B cell (primary cell): Measurements from ENCODE around the gene PXN. TPM values are rescaled to one million over a fixed set of nuclear protein-coding genes. Genes with fewer than 3 reads are reported as not detected.

Experiments used
- ATAC-seq: fragments of 200-7000 bp; cut with Tn5 transposase; one replicate; pipeline ENCODE4 v1.10.0; 2021; ENCODE audit warnings: low read depth, mild to moderate bottlenecking, moderate number of reproducible peaks, moderate library complexity
- CTCF ChIA-PET: fragments of 350-600 bp; sonication (Branson Sonifier 250); formaldehyde crosslinking; loops from one replicate; lab custom pipeline; 2021; ENCODE audit warnings: antibody characterized with exemption, inconsistent platforms; lab: Charles Lee
- POLR2A ChIA-PET: fragments of 350-600 bp; sonication (Branson Sonifier 250); formaldehyde crosslinking; loops from one replicate; lab custom pipeline; 2021; ENCODE audit warnings: antibody characterized with exemption; lab: Charles Lee
- DNase-seq: peaks from one replicate; pipeline ENCODE4 v3.0.0; 2013
- H2AFZ ChIP-seq: 2 replicates; pipeline ENCODE4 v1.6.1; 2012; ENCODE audit warnings: mild to moderate bottlenecking, low read depth, low read length; ENCODE audit not compliant: insufficient read depth, poor library complexity, severe bottlenecking
- H3K27ac ChIP-seq, 2 donors: 1 replicate in 1 of 2; 2 replicates in 1 of 2; pipeline ENCODE4 v1.5.1; 2012 to 2013; ENCODE audit warnings: low read length in 2 of 2, mild to moderate bottlenecking in 2 of 2, moderate library complexity in 1 of 2
- H3K27me3 ChIP-seq, 4 experiments: fragments of 200-600 bp in 1 of 4; sonication (generic) in 1 of 4; replicated peaks in 1 of 4; 1 replicate in 2 of 4; 2 replicates in 2 of 4; pipeline versions ENCODE4 v1.6.1 to v1.7.0; 2013 to 2016; ENCODE audit warnings: low read length in 3 of 4, mild to moderate bottlenecking in 2 of 4, mixed read lengths in 1 of 4, moderate library complexity in 1 of 4; ENCODE audit not compliant: insufficient read depth in 4 of 4, control insufficient read depth in 3 of 4; ENCODE audit errors: control extremely low read depth in 1 of 4
- H3K36me3 ChIP-seq, 2 experiments: replicated peaks in 1 of 2; 1 replicate in 1 of 2; 2 replicates in 1 of 2; pipeline versions ENCODE4 v1.6.1 to v1.7.1; 2013; ENCODE audit warnings: low read length in 1 of 2; ENCODE audit not compliant: insufficient read depth in 2 of 2, control insufficient read depth in 1 of 2; ENCODE audit errors: control extremely low read depth in 1 of 2, extremely low read depth in 1 of 2
- H3K4me1 ChIP-seq, 2 donors: fragments of 200-600 bp in 1 of 2; sonication (generic) in 1 of 2; 1 replicate in 1 of 2; 2 replicates in 1 of 2; pipeline versions ENCODE4 v1.5.1 to v1.6.1; 2013 to 2017; ENCODE audit warnings: low read length in 2 of 2; ENCODE audit not compliant: control insufficient read depth in 2 of 2, insufficient read depth in 2 of 2
- H3K4me2 ChIP-seq: replicated peaks from 2 replicates; pipeline ENCODE3; 2012; ENCODE audit warnings: mild to moderate bottlenecking, low read depth, low read length; ENCODE audit not compliant: poor library complexity, severe bottlenecking
- H3K4me3 ChIP-seq, 5 experiments: fragments of 200-600 bp in 1 of 5; sonication (generic) in 1 of 5; 1 replicate in 3 of 5; 2 replicates in 2 of 5; pipeline versions ENCODE4 v1.5.1 to v1.7.0; 2011 to 2016; ENCODE audit warnings: low read length in 4 of 5, mild to moderate bottlenecking in 4 of 5, low read depth in 2 of 5, control low read depth in 1 of 5, moderate library complexity in 1 of 5; ENCODE audit not compliant: insufficient read depth in 1 of 5; ENCODE audit errors: control extremely low read depth in 1 of 5, extremely low read depth in 1 of 5
- H3K79me2 ChIP-seq: fragments of 200-600 bp; sonication (generic); one replicate; pipeline ENCODE4 v1.6.0; 2016; ENCODE audit warnings: low read length; ENCODE audit not compliant: control insufficient read depth, insufficient read depth
- H3K9ac ChIP-seq: fragments of 200-600 bp; sonication (generic); 2 replicates; pipeline ENCODE4 v1.6.1; 2017; ENCODE audit warnings: mild to moderate bottlenecking, low read length, moderate library complexity
- H3K9me3 ChIP-seq, 3 donors: one replicate each; pipeline versions ENCODE4 v1.6.1 to v1.7.1; 2013; ENCODE audit warnings: low read length in 2 of 3; ENCODE audit not compliant: control insufficient read depth in 2 of 3, insufficient read depth in 1 of 3; ENCODE audit errors: control extremely low read depth in 1 of 3
- H4K20me1 ChIP-seq: 2 replicates; pipeline ENCODE4 v1.6.0; 2012; ENCODE audit warnings: mild to moderate bottlenecking, low read length; ENCODE audit not compliant: insufficient read depth, control insufficient read depth, poor library complexity, severe bottlenecking
- H3K27ac Mint-ChIP-seq: one replicate; pipeline ENCODE4 v1.8.0; 2021; ENCODE audit warnings: mixed read lengths
- H3K27me3 Mint-ChIP-seq: one replicate; pipeline ENCODE4 v1.8.0; 2021; ENCODE audit warnings: mixed read lengths
- H3K4me1 Mint-ChIP-seq: one replicate; pipeline ENCODE4 v1.8.0; 2021; ENCODE audit warnings: mixed read lengths
- H3K4me3 Mint-ChIP-seq: one replicate; pipeline ENCODE4 v1.8.0; 2021; ENCODE audit warnings: mixed read lengths
- H3K9me3 Mint-ChIP-seq: one replicate; pipeline ENCODE4 v1.8.0; 2022; ENCODE audit warnings: mixed read lengths; ENCODE audit not compliant: insufficient read depth
- EZH2 ChIP-seq: IDR thresholded peaks from 2 replicates; pipeline ENCODE4 v1.6.1; 2012; ENCODE audit warnings: borderline replicate concordance, low read depth, mild to moderate bottlenecking, moderate library complexity, low read length; ENCODE audit not compliant: insufficient read depth, poor library complexity, severe bottlenecking
- WGBS: methylation state at CpG from one replicate; pipeline ENCODE4 v1.1.5; 2013; ENCODE audit warnings: missing lambda C conversion rate; ENCODE audit not compliant: insufficient coverage; 5-methylcytosine and 5-hydroxymethylcytosine counted together
- intact Hi-C: fragments of 100-400 bp; cut with micrococcal nuclease; formaldehyde crosslinking; loops from one replicate; pipeline ENCODE4 v1.10.0; 2022
- polyA plus RNA-seq: library from polyadenylated mRNA; depleted of rRNA; stranded (reverse); fragments of >200 nt; gene quantifications from 2 replicates; pipeline ENCODE4 v1.2.3, GENCODE V29; 2012
- total RNA-seq, 2 donors: library from RNA; stranded (reverse); fragments of 120-200 nt in 1 of 2; gene quantifications; 1 replicate in 1 of 2; 2 replicates in 1 of 2; pipeline versions ENCODE4 v1.2.3 to v1.2.4, GENCODE V29; 2013 to 2022
- TF ChIP-seq, protein P1 (sequence below): fragments of 200-600 bp; IDR thresholded peaks from one replicate; pipeline ENCODE4 v1.8.0; 2022; ENCODE audit warnings: antibody characterized with exemption, mild to moderate bottlenecking

The PXN gene
- total and polyA plus RNA-seq, 2 donors (not counting 1 experiment from before 2014, with no cell fraction given) = 2.0 to 3.1 TPM

DNA sequence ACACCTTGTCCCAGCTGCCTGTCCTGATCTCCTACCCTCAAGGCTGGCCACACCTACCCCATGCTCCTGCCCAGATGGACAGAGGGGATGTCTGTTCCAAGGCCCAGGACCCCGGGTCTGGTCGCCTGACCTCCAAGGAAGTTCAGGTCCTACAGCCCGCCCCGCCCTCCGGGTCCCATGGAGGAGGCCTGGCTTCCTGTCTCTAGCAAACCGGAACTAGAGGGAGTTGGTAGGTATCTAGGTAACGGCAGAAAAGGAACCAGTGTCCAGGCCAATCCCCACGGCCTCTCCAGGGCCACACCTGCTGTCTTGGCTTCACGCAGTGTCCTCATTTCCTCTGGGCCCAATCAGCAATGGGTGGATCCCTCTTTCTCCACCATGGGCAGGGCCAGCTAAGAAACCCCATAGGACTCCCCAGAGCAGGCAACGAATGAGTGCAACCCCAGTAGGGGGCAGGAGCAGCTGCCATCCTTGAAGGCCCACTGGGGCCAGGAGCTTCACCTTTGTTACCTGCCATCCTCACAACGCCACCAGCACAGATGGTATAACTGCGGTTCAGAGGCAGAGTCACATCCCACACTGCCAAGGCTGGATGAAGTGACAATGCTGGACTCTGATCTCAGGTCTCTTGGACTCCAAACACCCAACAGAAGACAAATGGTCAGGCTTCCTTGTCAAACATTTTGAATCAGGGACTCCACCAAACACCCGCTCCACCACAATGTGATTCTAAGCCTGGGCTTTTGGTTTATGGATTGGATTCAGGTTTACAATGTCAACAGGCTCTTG is 39.5 kb downstream of the PXN start:
- H3K4me1 Mint-ChIP-seq = peaks cover 29% of the 10 kb centered on the region
- peaks cover 7% of the 10 kb centered on the region for H3K79me2 ChIP-seq
- no peaks in the 10 kb centered on the region for H3K36me3 ChIP-seq
- H3K27ac ChIP-seq = no peak overlapping the region
- DNase-seq (no peak), ATAC-seq (no peak)
- peak overlapping the region; percentile 40 for H2AFZ ChIP-seq
- H3K9ac ChIP-seq = no peak overlapping the region
- H3K9me3 ChIP-seq = peaks cover 0 to 14% (median 0%) of the 10 kb centered on the region in 3 donors
- WGBS = 44% methylated on average over 11 of the region's 13 CpGs
- H4K20me1 ChIP-seq = no peaks in the 10 kb centered on the region
- ChIA-PET POLR2A (interaction anchor here (0.5 to 1.1 kb wide), 2 partner anchors 25 to 43 kb away, joined by 3 to 15 read pairs; partner anchors contain the start of gene RPLP0), CTCF (interaction anchor here (1.1 to 11.5 kb wide), 8 partner anchors 12 to 92 kb away, joined by 3 to 313 read pairs (median 30); partner anchors contain the start of genes PXN and RPLP0)
- H3K4me3 Mint-ChIP-seq = peak overlapping the region; percentile 30
- H3K4me2 ChIP-seq = peak overlapping the region; percentile 45
- TF ChIP-seq, protein P1, sequence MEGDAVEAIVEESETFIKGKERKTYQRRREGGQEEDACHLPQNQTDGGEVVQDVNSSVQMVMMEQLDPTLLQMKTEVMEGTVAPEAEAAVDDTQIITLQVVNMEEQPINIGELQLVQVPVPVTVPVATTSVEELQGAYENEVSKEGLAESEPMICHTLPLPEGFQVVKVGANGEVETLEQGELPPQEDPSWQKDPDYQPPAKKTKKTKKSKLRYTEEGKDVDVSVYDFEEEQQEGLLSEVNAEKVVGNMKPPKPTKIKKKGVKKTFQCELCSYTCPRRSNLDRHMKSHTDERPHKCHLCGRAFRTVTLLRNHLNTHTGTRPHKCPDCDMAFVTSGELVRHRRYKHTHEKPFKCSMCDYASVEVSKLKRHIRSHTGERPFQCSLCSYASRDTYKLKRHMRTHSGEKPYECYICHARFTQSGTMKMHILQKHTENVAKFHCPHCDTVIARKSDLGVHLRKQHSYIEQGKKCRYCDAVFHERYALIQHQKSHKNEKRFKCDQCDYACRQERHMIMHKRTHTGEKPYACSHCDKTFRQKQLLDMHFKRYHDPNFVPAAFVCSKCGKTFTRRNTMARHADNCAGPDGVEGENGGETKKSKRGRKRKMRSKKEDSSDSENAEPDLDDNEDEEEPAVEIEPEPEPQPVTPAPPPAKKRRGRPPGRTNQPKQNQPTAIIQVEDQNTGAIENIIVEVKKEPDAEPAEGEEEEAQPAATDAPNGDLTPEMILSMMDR = no peak
- TF ChIP-seq EZH2 = no peak
- H3K27me3 Mint-ChIP-seq = peaks cover 23% of the 10 kb centered on the region
- H3K4me1 ChIP-seq = peaks cover 39 to 46% of the 10 kb centered on the region in 2 donors
- no peak overlapping the region for H3K4me3 ChIP-seq
- no peak overlapping the region for H3K27ac Mint-ChIP-seq
- H3K9me3 Mint-ChIP-seq = no peaks in the 10 kb centered on the region
- intact Hi-C loops = no loop called here
- H3K27me3 ChIP-seq = peaks cover 0 to 67% (median 27%) of the 10 kb centered on the region in 4 experiments

DNA sequence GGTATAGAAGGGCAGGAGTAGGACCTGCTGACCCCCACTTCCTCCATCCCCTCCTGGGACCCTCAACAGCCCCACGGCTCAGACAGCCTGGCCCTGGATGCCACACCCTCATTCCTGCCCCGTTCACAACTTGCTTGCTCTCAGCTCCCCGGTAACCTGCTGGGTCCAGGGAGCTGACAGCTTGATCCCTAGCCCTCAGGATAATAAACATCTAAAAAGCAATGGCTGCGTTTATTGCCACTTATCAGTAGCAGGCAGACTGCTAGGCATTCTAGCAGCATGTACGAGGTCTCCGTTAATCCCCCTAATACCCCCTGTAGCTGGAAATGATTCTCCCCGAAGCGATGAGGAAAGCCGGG is 40.4 kb downstream of the PXN start:
- CTCF ChIA-PET = interaction anchor here (1.5 to 11.5 kb wide), 3 partner anchors 24 to 40 kb away, joined by 10 to 313 read pairs (median 54); partner anchors contain the start of genes PXN and RPLP0
- Histone ChIP-seq H3K4me3 (no peak overlapping the region), H3K27ac (no peak overlapping the region), H3K4me2 (peak overlapping the region; percentile 31), H3K4me1 (peaks cover 39 to 41% of the 10 kb centered on the region in 2 donors), H2AFZ (no peak overlapping the region), H3K9ac (no peak overlapping the region), H3K9me3 (peaks cover 0 to 14% (median 0%) of the 10 kb centered on the region in 3 donors), H4K20me1 (no peaks in the 10 kb centered on the region), H3K27me3 (peaks cover 0 to 58% (median 22%) of the 10 kb centered on the region in 4 experiments), H3K36me3 (no peaks in the 10 kb centered on the region), H3K79me2 (peaks cover 7% of the 10 kb centered on the region)
- DNase-seq = no peak
- Mint-ChIP-seq H3K27ac (no peak overlapping the region), H3K4me3 (peak overlapping the region; percentile 29), H3K4me1 (peaks cover 29% of the 10 kb centered on the region), H3K9me3 (no peaks in the 10 kb centered on the region), H3K27me3 (peaks cover 24% of the 10 kb centered on the region)
- intact Hi-C loops = no loop called here
- POLR2A ChIA-PET = interaction anchor here (1.0 kb wide), 1 partner anchor 40 kb away, joined by 4 read pairs; the partner anchor contains the start of gene PXN
- 49% methylated on average over 8 of the region's 9 CpGs for WGBS
- TF ChIP-seq, protein P1 = no peak
- TF ChIP-seq EZH2 = no peak
- no peak for ATAC-seq
